OCI-LY7 (cell line): ENCODE results near the gene RASAL1. TPM values are rescaled to one million over a fixed set of nuclear protein-coding genes. Genes with fewer than 3 reads are reported as not detected.

Experiments used
- BruUV-seq: library from RNA; stranded (reverse); fragments of 400-500 nt; replicated peaks from 2 replicates; lab custom pipeline; 2021; lab: Mats Ljungman, UMichigan
- CTCF ChIA-PET: fragments of 300-600 bp; sonication (Branson Sonifier 250); formaldehyde crosslinking; loops from one replicate; lab custom pipeline; 2022; ENCODE audit warnings: antibody characterized with exemption; ENCODE audit not compliant: unreplicated experiment; lab: Charles Lee
- POLR2A ChIA-PET: fragments of 300-600 bp; sonication (Branson Sonifier 250); formaldehyde crosslinking; loops from one replicate; lab custom pipeline; 2022; ENCODE audit warnings: antibody characterized with exemption; lab: Charles Lee
- DNase-seq: peaks from one replicate; pipeline ENCODE4 v3.0.0-alpha.2; 2015; ENCODE audit warnings: low spot score
- H2AFZ ChIP-seq: fragments of 200-600 bp; sonication (generic), shearing (Covaris generic); 2 replicates; pipeline ENCODE4 v1.6.1; 2014; ENCODE audit warnings: mild to moderate bottlenecking, antibody characterized with exemption, low read length, moderate library complexity
- H3K27ac ChIP-seq: fragments of 200-600 bp; sonication (generic); 2 replicates; pipeline ENCODE4 v1.5.1; 2014; ENCODE audit warnings: mixed run types, low read depth, mild to moderate bottlenecking, moderate library complexity, low read length, inconsistent platforms; ENCODE audit not compliant: poor library complexity, severe bottlenecking
- H3K36me3 ChIP-seq: fragments of 200-600 bp; sonication (generic); 2 replicates; pipeline ENCODE4 v1.6.1; 2014; ENCODE audit warnings: mild to moderate bottlenecking, antibody characterized with exemption, low read length, moderate library complexity, mixed read lengths; ENCODE audit not compliant: insufficient read depth
- H3K4me1 ChIP-seq: fragments of 200-600 bp; sonication (generic); 2 replicates; pipeline ENCODE4 v1.5.1; 2014; ENCODE audit warnings: mild to moderate bottlenecking, low read length; ENCODE audit not compliant: insufficient read depth, poor library complexity, severe bottlenecking
- H3K4me2 ChIP-seq: fragments of 200-600 bp; sonication (generic); 2 replicates; pipeline ENCODE4 v1.6.1; 2014; ENCODE audit warnings: mild to moderate bottlenecking, low read length
- H3K4me3 ChIP-seq: fragments of 200-600 bp; sonication (generic); 2 replicates; pipeline ENCODE4 v1.5.1; 2014; ENCODE audit warnings: mild to moderate bottlenecking, low read depth, low read length; ENCODE audit not compliant: poor library complexity, severe bottlenecking
- H3K79me2 ChIP-seq: fragments of 200-600 bp; sonication (generic); 2 replicates; pipeline ENCODE4 v1.6.1; 2016; ENCODE audit warnings: low read depth, mild to moderate bottlenecking, low read length, moderate library complexity, mixed read lengths; ENCODE audit not compliant: insufficient read depth
- H3K9me2 ChIP-seq: fragments of 200-600 bp; sonication (generic); 2 replicates; pipeline ENCODE4 v1.6.1; 2016; ENCODE audit warnings: mild to moderate bottlenecking, low read length, mixed read lengths; ENCODE audit not compliant: insufficient read depth
- H3K9me3 ChIP-seq: fragments of 200-600 bp; sonication (generic); 2 replicates; pipeline ENCODE4 v1.6.1; 2014; ENCODE audit warnings: mild to moderate bottlenecking, mixed run types, low read length, mixed read lengths
- H4K20me1 ChIP-seq: fragments of 200-600 bp; sonication (generic); 2 replicates; pipeline ENCODE4 v1.6.1; 2014; ENCODE audit warnings: mild to moderate bottlenecking, antibody characterized with exemption, low read length, moderate library complexity, mixed read lengths; ENCODE audit not compliant: insufficient read depth
- EZH2phosphoT487 ChIP-seq: fragments of 200-600 bp; sonication (generic); IDR thresholded peaks from 2 replicates; pipeline ENCODE4 v1.6.1; 2018; ENCODE audit warnings: low read depth, borderline replicate concordance, mild to moderate bottlenecking, mixed run types, antibody characterized with exemption, low read length, moderate library complexity, mixed read lengths
- intact Hi-C: fragments of 100-400 bp; cut with micrococcal nuclease; formaldehyde crosslinking; loops from one replicate; pipeline ENCODE4 v1.10.0; 2022; ENCODE audit not compliant: unreplicated experiment
- total RNA-seq, 2 experiments: library from RNA; depleted of rRNA in 1 of 2; stranded (reverse); fragments of >200 nt in 1 of 2; shearing (Covaris generic) in 1 of 2; gene quantifications; 2 replicates each; pipeline ENCODE4 v1.2.3, GENCODE V29; 2014 to 2022
- TF ChIP-seq, protein P1 (sequence below): fragments of 200-600 bp; sonication (generic); conservative IDR thresholded peaks from 2 replicates; pipeline ENCODE4 v1.5.1; 2014; ENCODE audit warnings: mild to moderate bottlenecking, antibody characterized with exemption, low read length, moderate library complexity, mixed read lengths

The RASAL1 gene
- total RNA-seq, 2 experiments from 2014 or later = 74.4 to 89.1 TPM

DNA sequence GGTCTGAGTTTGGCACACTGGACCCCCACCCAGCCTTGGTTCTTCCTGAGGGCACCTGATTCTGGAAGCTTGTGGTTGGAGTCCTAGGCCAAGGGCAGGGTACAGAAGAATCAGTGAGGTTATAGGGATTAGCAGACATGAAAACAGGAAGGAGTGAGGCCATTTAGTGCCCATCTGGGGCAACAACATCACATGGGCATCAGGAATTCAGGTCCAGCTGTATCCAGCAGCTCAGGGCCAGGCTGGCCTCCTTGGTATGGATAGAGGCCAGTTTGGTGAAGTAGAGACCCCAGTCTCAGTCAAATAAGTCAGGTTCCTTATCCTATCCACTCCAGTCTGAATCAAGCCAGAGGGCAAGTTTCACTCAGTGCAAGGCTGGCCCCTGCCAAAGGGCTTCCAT, 36.2 kb downstream of the RASAL1 start:
- Histone ChIP-seq H3K9me3 (no peaks in the 10 kb centered on the region), H2AFZ (no peak overlapping the region), H3K27ac (peak overlapping the region; percentile 88), H4K20me1 (no peaks in the 10 kb centered on the region), H3K4me3 (no peak overlapping the region), H3K9me2 (no peaks in the 10 kb centered on the region), H3K4me1 (peaks cover 79% of the 10 kb centered on the region), H3K36me3 (peaks cover 88% of the 10 kb centered on the region), H3K4me2 (peak overlapping the region; percentile 43; the same call in 1 of the 2 replicates), H3K79me2 (no peaks in the 10 kb centered on the region)
- TF ChIP-seq EZH2phosphoT487 = no peak
- TF ChIP-seq, protein P1, sequence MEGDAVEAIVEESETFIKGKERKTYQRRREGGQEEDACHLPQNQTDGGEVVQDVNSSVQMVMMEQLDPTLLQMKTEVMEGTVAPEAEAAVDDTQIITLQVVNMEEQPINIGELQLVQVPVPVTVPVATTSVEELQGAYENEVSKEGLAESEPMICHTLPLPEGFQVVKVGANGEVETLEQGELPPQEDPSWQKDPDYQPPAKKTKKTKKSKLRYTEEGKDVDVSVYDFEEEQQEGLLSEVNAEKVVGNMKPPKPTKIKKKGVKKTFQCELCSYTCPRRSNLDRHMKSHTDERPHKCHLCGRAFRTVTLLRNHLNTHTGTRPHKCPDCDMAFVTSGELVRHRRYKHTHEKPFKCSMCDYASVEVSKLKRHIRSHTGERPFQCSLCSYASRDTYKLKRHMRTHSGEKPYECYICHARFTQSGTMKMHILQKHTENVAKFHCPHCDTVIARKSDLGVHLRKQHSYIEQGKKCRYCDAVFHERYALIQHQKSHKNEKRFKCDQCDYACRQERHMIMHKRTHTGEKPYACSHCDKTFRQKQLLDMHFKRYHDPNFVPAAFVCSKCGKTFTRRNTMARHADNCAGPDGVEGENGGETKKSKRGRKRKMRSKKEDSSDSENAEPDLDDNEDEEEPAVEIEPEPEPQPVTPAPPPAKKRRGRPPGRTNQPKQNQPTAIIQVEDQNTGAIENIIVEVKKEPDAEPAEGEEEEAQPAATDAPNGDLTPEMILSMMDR = no peak
- no TSS peak for BruUV-seq
- no peak for DNase-seq
- intact Hi-C loops = loop anchor here (2.0 kb wide), 3 partner anchors 25 to 53 kb away; partner anchors contain the start of gene RASAL1
- CTCF ChIA-PET = interaction anchor here (2.9 kb wide), 1 partner anchor 51 kb away, joined by 8 read pairs; no protein-coding TSS in a partner anchor
- POLR2A ChIA-PET = interaction anchor here (1.1 to 1.5 kb wide), 2 partner anchors 51 to 73 kb away, joined by 4 to 9 read pairs; no protein-coding TSS in a partner anchor

DNA sequence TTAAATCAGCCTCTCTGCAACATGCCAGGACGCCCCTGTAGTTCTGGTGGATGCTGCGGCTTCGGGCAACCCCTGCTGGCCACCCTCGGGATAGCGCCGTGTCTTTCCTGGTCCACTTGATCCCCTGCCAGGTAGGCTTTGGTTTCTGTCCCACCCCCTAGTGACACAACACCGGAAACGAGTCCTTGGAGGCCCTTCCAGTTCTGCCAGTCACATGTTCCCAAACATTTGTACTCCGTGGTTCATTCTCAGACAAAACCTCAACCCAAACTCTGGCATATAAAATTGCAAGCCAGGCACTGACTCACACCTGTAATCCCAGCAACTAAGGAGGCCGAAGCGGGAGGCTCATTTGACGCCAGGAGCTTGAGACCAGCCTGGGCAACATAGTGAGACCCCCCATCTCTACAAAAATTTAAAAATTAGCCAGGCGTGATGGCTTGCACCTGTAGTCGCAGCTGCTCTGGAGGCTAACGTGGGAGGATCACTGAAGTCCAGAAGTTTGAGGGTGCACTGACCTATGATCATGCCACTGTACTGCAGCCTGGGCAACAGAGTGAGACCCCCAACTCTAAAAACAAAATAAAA, 37.0 kb downstream of the RASAL1 start:
- Histone ChIP-seq H3K4me3 (no peak overlapping the region), H3K4me1 (peaks cover 75% of the 10 kb centered on the region), H3K79me2 (no peaks in the 10 kb centered on the region), H3K36me3 (peaks cover 90% of the 10 kb centered on the region), H2AFZ (no peak overlapping the region), H4K20me1 (no peaks in the 10 kb centered on the region), H3K9me2 (no peaks in the 10 kb centered on the region), H3K9me3 (no peaks in the 10 kb centered on the region), H3K27ac (peak overlapping the region; percentile 88), H3K4me2 (peak overlapping the region; percentile 43)
- intact Hi-C loops = loop anchor here (1.0 to 2.0 kb wide), 6 partner anchors 24 to 105 kb away; partner anchors contain the start of gene RASAL1
- DNase-seq = peak; percentile 82
- ChIA-PET POLR2A (interaction anchor here (0.7 to 1.5 kb wide), 4 partner anchors 28 to 74 kb away, joined by 3 to 9 read pairs (median 4); no protein-coding TSS in a partner anchor), CTCF (interaction anchor here (1.4 to 2.9 kb wide), 3 partner anchors 28 to 50 kb away, joined by 5 to 8 read pairs (median 6); no protein-coding TSS in a partner anchor)
- no TSS peak for BruUV-seq
- TF ChIP-seq EZH2phosphoT487 = no peak
- TF ChIP-seq, protein P1 = peak; percentile 91
